GM18861 (cell line): Measurements from ENCODE around the gene BCAS3.
"Not testable (repeated sequence)": the region's sequence is repeated elsewhere in the genome, so short reads cannot be mapped to it uniquely, and the experiment has no call there.

Source experiments
- ATAC-seq: cut with Tn5 transposase; IDR thresholded peaks from one replicate; pipeline ENCODE4 v1.9.1; 2021; ENCODE audit not compliant: unreplicated experiment

Gene BCAS3

DNA sequence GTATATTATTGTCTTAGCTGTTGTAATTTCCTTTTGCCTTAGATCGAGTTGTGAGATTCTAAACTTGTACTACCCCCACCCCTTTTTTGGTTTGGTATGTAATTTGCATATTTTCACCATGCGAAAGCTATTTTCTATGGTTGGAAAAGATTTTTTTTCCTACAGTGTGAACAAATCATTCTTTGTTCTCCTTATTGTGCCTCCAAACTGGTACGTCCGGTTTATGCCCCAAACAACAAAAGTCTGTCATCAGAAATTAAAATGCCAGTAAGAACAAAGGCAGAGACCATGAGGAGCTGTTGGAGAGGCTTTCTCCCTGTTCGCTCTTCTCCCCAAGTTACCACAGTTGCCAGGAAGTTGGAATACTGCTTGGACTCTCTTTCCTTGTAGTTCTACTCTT is 66.1 kb downstream of the BCAS3 start:
- no peak for ATAC-seq

DNA sequence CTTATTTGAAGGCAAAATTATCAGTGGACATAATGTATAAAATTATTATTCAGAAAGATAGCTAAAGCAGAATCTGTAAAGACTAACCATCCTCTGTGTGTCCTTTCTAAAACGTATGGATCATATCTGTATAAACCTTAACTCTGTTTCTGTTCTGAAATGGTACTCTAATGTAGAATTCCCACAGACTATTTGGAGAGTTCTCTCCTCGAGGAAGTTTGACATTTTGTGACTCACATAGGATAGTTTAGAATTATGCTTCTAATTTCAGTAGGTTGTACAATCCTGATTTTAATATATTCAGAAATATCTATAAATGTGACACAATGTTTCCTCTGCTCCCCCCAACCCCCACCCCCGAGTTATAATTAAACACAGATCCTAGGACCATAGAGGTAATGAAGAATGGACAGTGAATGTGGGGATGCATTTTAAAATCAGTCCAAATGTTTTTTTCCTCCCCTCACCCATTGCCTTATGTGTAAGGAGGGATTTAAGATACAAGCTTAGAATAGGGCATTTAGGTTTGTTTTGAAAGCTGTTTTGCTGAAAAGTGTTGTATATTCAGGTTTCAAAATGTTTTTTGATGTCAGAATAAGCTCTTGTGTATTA is 66.8 kb downstream of the BCAS3 start:
- ATAC-seq = no peak

DNA sequence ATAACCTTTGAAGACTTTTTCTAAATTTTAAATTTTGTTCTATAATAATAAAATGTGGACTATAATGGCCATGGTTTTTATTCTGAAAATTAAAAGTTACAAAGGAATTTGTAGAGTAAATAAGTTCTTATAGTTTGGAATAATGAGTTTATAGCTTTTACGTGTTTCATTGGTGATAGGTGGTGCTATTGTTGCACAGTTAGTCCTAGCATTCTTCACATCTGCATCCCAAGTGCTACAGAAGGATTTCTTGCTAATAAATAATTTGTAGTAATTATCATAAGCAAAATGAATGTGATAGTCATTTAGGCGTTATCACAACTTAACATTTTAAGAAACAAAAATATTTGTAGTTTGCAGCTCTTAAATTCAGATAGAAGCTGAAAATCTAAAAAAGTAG is 67.9 kb downstream of the BCAS3 start:
- ATAC-seq = no peak

DNA sequence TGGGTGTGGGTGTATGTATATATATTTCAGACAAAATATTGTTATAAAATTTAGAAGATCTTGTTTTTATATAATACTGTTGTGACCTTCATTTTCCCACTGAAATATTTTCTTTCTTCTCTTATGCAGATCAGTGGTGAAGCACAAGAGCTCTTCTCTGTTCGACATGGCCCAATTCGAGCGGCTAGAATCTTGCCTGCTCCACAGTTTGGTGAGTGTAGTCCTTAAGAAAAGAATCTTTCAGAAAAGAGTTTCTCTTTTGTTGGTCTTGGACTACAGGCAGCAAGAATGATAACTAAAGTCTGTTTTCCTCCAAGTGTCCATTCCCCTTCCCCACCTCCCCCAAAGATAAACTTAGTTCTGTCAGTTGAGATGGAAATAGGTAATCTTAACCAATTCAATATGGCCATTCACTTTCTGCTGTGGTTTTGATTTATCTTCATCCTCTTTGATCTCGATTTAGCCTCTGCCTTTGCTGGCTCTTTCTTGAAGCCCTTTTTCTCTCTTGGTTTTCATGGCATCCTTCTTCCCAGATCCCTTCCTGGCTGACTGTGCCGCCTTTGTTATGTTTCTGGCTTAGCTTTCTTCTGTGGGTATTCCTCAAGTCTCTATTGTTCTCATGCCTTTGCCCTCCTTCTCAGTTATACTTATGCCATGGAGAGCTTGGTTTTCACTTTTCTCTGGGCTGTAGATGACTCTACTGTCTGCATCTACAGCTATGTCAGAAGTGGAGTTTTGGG is 69.6 kb downstream of the BCAS3 start:
- ATAC-seq = no peak

DNA sequence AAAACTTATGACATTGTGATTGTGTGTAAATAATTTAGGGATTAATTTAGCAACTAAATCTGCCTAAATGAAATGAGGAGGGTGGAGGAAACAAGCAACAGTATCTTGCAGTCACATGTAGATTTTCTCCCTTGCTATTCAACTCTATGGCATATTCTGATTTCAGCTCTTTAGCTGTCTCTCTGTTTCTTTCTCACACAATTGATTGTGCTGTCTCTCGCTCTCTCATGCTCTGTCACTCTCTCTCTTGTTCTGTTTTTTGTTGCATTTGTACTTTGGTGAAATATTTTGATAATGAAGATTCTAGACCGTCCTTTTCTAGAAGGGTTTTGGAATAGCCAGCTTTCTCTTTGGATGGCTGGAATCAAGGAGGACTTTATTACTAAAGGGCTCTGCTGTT is 70.6 kb downstream of the BCAS3 start:
- ATAC-seq = no peak

DNA sequence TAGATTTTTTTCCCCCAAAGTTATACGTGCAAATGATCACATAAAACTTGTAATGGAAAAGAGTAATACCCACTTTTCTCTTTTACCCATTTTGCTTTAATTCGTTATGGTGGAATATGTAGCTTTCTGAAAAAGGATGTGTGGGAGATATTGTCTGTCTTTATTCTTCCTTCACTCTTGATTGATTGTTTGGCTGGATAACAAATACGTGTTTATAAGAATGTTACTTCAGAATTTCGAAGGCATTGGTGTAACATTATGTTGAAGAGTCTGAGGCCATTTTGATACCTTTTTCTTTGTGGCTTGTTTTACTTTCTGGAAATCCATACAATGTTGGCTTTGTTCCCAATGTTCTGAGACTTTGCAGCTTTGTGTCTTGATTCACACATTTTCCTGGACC is 71.4 kb downstream of the BCAS3 start:
- ATAC-seq = no peak

DNA sequence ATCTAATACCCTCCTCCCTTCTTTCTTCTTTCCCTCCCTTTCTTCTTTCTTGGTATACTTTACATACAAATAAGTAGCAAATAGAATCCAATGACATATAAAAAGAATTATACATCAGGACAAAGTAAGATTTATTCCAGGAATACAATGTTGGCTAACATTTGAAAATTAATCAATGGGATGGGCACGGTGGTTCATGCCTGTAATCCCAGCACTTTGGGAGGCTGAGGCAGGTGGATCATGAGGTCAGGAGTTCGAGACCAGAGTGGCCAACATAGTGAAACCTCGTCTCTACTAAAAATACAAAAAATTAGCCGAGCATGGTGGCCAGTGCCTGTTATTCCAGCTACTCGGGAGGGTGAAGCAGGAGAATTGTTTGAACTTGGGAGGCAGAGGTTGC is 72.1 kb downstream of the BCAS3 start:
- no peak for ATAC-seq

DNA sequence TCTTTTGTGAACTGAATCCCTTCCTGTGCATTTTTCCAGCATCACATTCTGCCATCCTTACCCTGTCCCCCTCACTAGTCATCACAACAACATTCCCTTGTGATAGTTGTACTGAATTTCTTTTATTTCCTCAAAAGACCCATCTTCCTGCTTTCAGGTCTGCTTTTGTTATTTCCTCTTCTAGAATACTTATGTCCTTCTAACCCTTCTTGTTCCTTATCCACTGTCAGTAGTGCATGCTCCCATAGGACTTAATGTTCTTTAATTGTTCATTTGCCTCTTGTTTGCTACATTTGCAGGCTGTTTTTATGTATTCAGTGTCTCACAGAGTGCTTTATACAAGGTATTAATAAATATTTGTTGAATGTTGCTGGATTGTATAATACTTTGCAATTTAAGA is 73.0 kb downstream of the BCAS3 start:
- no peak for ATAC-seq

DNA sequence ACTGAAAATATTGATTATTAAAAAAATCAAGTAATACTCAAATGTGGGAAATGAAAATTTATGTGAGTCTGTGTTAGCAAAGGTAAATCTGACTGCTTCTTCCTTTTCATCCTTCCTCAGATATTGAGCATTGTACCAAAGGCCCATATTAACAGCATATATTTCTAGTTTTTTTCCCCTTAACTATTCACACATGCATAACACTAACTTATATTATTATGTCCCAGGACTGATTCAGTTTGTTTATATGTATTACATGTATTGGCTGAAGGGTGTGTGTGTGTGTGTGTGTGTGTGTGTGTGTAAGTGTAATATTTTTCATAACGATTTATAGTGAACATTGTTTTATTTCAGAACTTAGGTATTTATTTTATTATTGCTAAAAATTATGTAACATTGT is 74.2 kb downstream of the BCAS3 start:
- no peak for ATAC-seq

DNA sequence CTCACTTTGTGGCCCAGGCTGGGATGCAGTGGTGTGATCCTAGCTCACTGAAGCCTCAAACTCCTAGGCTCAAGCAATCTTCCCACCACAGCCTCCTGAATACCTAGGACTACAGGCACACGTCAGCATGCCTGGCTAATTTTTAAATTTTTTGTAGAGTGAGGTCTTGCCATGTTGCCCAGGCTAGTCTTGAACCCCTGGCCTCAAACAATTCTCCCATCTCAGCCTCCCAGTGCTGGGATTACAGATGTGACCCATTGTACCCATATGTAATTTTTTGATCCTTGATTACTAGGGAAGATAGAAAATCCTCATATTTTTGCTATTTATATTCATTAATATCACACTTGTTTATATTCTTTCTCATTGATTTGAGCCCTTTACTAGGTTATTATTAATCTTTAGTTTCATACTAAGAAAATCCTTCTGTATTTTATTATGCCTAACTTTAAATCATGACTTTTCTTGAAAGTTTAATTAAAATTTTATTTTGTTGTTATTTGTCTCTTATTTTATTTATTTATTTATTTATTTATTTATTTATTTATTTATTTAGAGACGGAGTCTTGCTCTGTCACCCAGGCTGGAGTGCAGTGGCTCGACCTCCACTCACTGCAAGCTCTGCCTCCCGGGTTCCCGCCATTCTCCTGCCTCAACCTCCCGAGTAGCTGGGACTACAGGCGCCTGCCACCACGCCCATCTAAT is 75.4 kb downstream of the BCAS3 start:
- no peak for ATAC-seq

DNA sequence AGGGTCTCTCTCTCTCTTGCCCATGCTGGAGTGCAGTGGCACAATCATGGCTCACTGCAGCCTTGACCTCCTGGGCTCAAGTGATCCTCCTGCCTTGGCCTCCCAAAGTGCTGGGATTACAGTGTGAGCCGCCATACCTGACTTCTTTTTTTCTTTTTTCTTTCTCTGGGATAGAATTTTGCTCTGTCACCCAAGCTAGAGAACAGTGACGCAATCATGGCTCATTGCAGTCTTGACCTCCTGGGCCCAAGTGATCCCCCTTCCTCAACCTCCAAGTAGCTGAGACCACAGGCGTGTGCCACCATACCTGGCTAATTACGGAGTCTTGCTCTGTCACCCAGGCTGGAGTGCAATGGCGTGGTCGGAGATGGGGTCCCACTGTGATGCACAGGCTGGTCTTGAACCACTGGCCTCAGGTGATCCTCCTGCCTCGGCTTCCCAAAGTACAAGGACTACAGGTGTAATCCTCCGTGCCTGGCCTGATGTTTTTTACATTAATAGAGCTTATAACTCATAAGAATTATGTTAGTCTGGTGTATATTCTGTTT is 76.5 kb downstream of the BCAS3 start:
- no peak for ATAC-seq

DNA sequence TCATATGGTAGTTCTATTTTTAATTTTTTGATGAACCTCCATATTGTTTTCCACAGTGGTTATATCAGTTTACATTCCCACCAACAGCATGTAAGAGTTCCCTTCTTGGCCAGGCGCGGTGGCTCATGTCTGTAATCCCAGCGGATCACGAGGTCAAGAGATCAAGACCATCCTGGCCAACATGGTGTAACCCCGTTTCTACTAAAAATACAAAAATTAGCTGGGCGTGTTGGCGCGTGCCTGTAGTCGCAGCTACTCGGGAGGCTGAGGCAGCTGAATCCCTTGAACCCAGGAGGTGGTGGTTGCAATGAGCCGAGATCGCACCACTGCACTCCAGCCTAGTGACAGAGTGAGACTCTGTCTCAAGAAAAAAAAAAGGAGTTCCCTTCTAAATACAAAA is 79.1 kb downstream of the BCAS3 start:
- ATAC-seq = not testable (repeated sequence)

DNA sequence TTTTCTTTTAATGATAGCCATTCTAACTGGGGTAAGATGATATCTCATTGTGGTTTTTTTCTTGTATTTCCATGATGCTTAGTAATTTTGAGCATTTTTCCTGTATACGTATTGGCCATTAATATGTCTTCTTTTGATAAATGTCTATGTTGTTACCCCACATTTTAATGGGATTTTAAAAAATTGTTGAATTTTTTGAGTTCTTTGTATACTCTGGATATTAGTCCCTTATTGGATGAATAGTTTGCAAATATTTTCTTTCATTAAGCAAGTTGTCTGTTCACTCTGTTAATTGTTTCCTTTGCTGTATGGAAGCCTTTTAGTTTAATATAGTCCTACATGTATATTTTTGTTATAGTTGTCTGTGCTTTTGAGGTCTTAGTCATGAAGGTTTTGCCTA is 79.8 kb downstream of the BCAS3 start:
- no peak for ATAC-seq

DNA sequence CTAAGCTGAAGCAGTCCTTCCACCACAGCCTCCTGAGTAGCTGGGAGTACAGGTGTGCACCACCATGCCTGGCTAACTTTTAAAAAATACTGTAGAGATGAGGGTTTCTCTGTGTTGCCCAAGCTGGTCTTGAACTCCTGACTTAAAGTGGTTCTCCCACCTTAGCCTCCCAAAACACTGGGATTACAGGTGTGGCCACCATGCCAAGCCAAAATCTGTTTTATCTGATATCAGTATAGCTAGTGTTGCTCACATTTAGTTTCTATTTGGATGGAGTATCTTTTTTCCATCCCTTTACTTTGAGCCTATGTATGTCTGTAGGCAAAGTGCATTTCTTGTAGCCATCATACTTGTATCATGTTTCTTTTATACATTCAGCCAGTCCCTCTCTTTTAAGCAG is 82.1 kb downstream of the BCAS3 start:
- ATAC-seq = no peak

DNA sequence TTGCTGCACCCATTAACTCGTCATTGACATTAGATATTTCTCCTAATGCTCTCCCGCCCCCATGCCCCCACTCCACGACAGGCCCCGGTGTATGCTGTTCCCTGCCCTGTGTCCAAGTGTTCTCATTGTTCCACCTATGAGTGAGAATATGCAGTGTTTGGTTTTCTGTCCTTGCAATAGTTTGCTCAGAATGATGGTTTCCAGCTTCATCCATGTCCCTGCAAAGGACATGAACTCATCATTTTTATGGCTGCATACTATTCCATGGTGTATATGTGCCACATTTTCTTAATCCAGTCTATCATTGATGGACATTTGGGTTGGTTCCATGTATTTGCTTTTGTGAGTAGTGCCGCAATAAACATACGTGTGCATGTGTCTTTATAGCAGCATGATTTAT is 83.7 kb downstream of the BCAS3 start:
- ATAC-seq = not testable (repeated sequence)

DNA sequence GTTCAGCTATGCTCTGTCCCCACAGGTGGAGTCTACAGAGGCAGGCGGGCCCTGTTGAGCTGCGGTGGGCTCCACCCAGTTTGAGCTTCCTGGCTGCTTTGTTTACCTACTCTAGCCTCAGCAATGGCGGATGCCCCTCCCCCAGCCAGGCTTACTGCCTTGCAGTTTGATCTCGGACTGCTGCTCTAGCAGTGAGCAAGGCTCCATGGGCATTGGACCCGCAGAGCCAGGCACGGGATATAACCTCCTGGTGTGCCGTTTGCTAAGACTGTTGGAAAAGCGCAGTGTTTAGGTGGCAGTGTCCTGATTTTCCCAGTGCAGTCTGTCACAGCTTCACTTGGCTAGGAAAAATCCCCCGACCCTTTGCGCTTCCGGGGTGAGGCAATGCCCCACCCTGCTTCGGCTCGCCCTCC is 89.1 kb downstream of the BCAS3 start:
- ATAC-seq = no peak

DNA sequence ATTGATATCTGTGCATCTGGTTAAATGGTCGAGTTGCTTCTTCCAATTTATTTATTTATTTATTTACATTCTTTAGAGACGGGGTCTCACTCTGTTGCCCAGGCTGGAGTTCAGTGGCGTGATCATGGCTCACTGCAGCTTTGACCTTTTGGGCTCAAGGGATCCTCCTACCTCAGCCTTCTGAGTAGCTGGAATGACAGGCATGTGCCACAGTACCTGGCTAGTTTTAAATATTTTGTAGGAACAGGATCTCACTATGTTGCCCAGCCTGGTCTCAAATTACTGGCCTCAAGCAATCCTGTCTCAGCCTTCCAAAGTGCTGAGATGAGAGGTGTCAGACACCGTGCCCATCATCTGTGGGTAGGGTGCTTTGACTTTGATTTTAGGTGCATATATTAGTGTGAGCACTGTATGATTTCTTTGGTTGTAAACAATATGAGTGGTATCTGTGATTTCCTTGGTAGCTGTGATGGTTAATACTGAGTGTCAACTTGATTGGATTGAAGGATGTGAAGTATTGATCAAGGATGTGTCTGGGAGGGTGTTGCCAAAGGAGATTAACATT is 90.2 kb downstream of the BCAS3 start:
- ATAC-seq = no peak

DNA sequence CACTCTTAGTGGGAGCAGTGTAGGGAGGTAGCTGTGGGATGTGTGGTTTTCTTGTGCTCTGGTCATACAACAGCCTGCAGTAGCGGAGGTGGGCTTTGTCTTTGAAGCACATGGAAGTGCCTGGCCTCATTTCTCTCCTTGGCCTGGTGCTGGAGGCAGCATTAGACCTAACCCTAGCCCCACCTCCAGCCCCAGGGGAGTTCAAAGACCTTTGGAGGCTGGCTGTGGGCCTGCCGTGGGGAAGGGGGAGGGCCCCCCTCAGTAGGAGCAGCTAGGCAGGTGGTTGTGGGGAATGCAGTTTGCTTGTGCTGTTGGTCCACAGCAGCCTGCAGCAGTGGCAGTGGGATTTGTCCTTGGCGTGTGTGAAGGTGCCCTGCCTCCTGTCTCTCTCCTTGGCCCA is 91.7 kb downstream of the BCAS3 start:
- no peak for ATAC-seq

DNA sequence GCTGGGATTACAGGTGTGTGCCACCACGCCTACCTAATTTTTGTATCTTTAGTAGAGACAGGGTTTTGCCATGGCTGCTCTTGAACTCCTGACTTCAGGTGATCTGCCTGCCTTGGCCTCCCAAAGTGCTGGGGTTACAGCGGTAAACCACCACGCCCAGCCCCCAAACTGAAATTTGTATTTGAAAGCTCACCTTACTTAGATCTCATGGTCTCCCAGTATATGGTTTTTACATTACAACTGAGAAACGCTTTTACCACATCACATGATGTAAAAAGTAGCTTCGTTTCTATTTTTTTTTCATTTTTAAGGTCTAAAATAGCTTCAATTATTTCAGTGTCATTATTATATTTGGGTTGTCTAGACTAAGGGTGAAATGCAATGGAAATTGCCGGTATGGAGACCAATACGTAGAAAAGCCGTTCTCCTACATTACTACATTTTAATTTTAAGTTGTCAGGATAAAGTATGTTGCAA is 93.3 kb downstream of the BCAS3 start:
- ATAC-seq = no peak

DNA sequence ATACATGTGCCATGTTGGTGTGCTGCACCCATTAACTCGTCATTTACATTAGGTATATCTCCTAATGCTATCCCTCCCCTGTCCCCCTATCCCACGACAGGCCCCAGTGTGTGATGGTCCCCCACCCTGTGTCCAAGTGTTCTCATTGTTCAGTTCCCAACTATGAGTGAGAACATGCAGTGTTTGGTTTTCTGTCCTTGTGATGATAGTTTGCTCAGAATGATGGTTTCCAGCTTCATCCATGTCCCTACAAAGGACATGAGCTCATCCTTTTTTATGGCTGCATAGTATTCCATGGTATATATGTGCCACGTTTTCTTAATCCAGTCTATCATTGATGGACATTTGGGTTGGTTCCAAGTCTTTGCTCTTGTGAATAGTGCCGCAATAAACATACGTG is 94.0 kb downstream of the BCAS3 start:
- not testable (repeated sequence) for ATAC-seq

DNA sequence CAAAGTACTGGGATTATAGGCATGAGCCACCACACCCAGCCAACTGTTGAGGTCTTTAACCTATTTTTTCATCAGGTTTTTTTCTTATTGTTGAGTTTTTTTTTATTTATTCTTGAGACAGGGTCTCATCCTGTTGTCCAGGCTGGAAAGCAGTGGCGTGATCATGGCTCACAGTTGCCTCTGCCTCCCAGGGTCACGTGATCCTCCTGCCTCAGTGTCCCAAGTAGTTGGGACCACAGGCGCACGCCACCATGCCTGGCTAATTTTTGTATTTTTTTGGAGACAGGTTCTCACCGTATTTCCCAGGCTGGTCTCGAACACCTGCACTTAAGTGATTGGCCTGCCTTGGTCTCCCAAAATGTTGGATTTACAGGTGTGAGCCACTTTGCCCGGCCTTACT is 95.9 kb downstream of the BCAS3 start:
- no peak for ATAC-seq
